Activated naive CD4-positive, alpha-beta T cell treated with anti-CD3 and anti-CD28 coated beads for 36 hours (primary cell): ENCODE measurements around the gene PDPK1. TPM values are rescaled to one million over a fixed set of nuclear protein-coding genes. Genes with fewer than 3 reads are reported as not detected.
"Not testable (repeated sequence)": the region's sequence is repeated elsewhere in the genome, so short reads cannot be mapped to it uniquely, and the experiment has no call there.

ENCODE experiments used
- CTCF ChIA-PET: fragments of 350-600 bp; sonication (Branson Sonifier 250); formaldehyde crosslinking; loops from one replicate; lab custom pipeline; 2021; ENCODE audit warnings: antibody characterized with exemption; lab: Charles Lee
- DNase-seq: peaks from one replicate; pipeline ENCODE4 v3.0.0-alpha.2; 2020
- H3K27ac Mint-ChIP-seq: one replicate; pipeline ENCODE4 v1.8.0; 2021; ENCODE audit warnings: mild to moderate bottlenecking, mixed read lengths
- H3K27me3 Mint-ChIP-seq: one replicate; pipeline ENCODE4 v1.8.0; 2021; ENCODE audit warnings: low read depth, mixed read lengths
- H3K36me3 Mint-ChIP-seq: one replicate; pipeline ENCODE4 v1.8.0; 2021; ENCODE audit warnings: low read depth, mixed read lengths
- H3K4me1 Mint-ChIP-seq: one replicate; pipeline ENCODE4 v1.8.0; 2021; ENCODE audit warnings: low read depth, mixed read lengths
- H3K4me3 Mint-ChIP-seq: one replicate; pipeline ENCODE4 v1.8.0; 2021; ENCODE audit warnings: mild to moderate bottlenecking, moderate library complexity, mixed read lengths
- H3K9me3 Mint-ChIP-seq: one replicate; pipeline ENCODE4 v1.8.0; 2021; ENCODE audit warnings: mixed read lengths
- intact Hi-C: fragments of 100-400 bp; cut with micrococcal nuclease; formaldehyde crosslinking; loops from one replicate; pipeline ENCODE4 v1.15.1; 2023
- total RNA-seq, 2 experiments: library from RNA; stranded (reverse); gene quantifications; one replicate each; pipeline ENCODE4 v1.2.3, GENCODE V29; 2021

Gene PDPK1
- total RNA-seq, 2 experiments from 2014 or later: 26.6 to 27.8 TPM

- H3K9me3 Mint-ChIP-seq, intact Hi-C loops, H3K27ac Mint-ChIP-seq, H3K4me1 Mint-ChIP-seq, H3K27me3 Mint-ChIP-seq, H3K36me3 Mint-ChIP-seq, H3K4me3 Mint-ChIP-seq, CTCF ChIA-PET, DNase-seq: not testable (repeated sequence)
These were observed 30.8 kb downstream of the PDPK1 start for GRCh38 chr16:2568573-2568972.

- H3K4me1 Mint-ChIP-seq, CTCF ChIA-PET, H3K27me3 Mint-ChIP-seq, intact Hi-C loops, H3K36me3 Mint-ChIP-seq, DNase-seq, H3K4me3 Mint-ChIP-seq, H3K27ac Mint-ChIP-seq, H3K9me3 Mint-ChIP-seq: not testable (repeated sequence)
These were observed 34.9 kb downstream of the PDPK1 start for GRCh38 chr16:2572704-2573103.

- H3K27ac Mint-ChIP-seq, H3K27me3 Mint-ChIP-seq, H3K4me1 Mint-ChIP-seq, DNase-seq, H3K36me3 Mint-ChIP-seq, CTCF ChIA-PET, intact Hi-C loops, H3K9me3 Mint-ChIP-seq, H3K4me3 Mint-ChIP-seq: not testable (repeated sequence)
These were observed 38.0 kb downstream of the PDPK1 start for GRCh38 chr16:2575839-2576238.

- CTCF ChIA-PET, intact Hi-C loops, H3K4me3 Mint-ChIP-seq, DNase-seq, H3K36me3 Mint-ChIP-seq, H3K27me3 Mint-ChIP-seq, H3K27ac Mint-ChIP-seq, H3K4me1 Mint-ChIP-seq, H3K9me3 Mint-ChIP-seq: not testable (repeated sequence)
These were observed 39.2 kb downstream of the PDPK1 start for GRCh38 chr16:2577044-2577443.

GRCh38 chr16:2578905-2579304 lies 41.1 kb downstream of the PDPK1 start:
- intact Hi-C loops, DNase-seq, H3K4me1 Mint-ChIP-seq, H3K27me3 Mint-ChIP-seq, CTCF ChIA-PET, H3K36me3 Mint-ChIP-seq, H3K9me3 Mint-ChIP-seq, H3K27ac Mint-ChIP-seq, H3K4me3 Mint-ChIP-seq: not testable (repeated sequence)

- H3K36me3 Mint-ChIP-seq, H3K4me3 Mint-ChIP-seq, CTCF ChIA-PET, intact Hi-C loops, H3K27ac Mint-ChIP-seq, H3K9me3 Mint-ChIP-seq, H3K4me1 Mint-ChIP-seq, H3K27me3 Mint-ChIP-seq, DNase-seq: not testable (repeated sequence)
These were observed 42.3 kb downstream of the PDPK1 start for GRCh38 chr16:2580143-2580542.

- H3K4me1 Mint-ChIP-seq, H3K27ac Mint-ChIP-seq, intact Hi-C loops, H3K4me3 Mint-ChIP-seq, H3K36me3 Mint-ChIP-seq, CTCF ChIA-PET, DNase-seq, H3K9me3 Mint-ChIP-seq, H3K27me3 Mint-ChIP-seq: not testable (repeated sequence)
These were observed 43.0 kb downstream of the PDPK1 start for GRCh38 chr16:2580818-2581217.

GRCh38 chr16:2584729-2585650 lies 47.2 kb downstream of the PDPK1 start:
- Mint-ChIP-seq H3K4me1 (peaks cover under 1% of the 10 kb centered on the region), H3K27me3 (no peaks in the 10 kb centered on the region), H3K36me3 (peaks cover 16% of the 10 kb centered on the region), H3K27ac (no peak overlapping the region), H3K9me3 (no peaks in the 10 kb centered on the region), H3K4me3 (no peak overlapping the region)
- DNase-seq: no peak
- intact Hi-C loops: no loop called here
- CTCF ChIA-PET: no interaction called here

GRCh38 chr16:2585651-2586081 lies 47.8 kb downstream of the PDPK1 start:
- Mint-ChIP-seq H3K27me3 (no peaks in the 10 kb centered on the region), H3K4me1 (peaks cover 6% of the 10 kb centered on the region), H3K36me3 (peaks cover 20% of the 10 kb centered on the region), H3K4me3 (no peak overlapping the region), H3K27ac (no peak overlapping the region), H3K9me3 (no peaks in the 10 kb centered on the region)
- CTCF ChIA-PET: no interaction called here
- intact Hi-C loops: no loop called here
- DNase-seq: no peak

GRCh38 chr16:2586241-2586640 lies 48.4 kb downstream of the PDPK1 start:
- Mint-ChIP-seq H3K27ac (no peak overlapping the region), H3K4me1 (peaks cover 6% of the 10 kb centered on the region), H3K36me3 (peaks cover 20% of the 10 kb centered on the region), H3K9me3 (no peaks in the 10 kb centered on the region), H3K27me3 (no peaks in the 10 kb centered on the region), H3K4me3 (no peak overlapping the region)
- DNase-seq: no peak
- CTCF ChIA-PET: no interaction called here
- intact Hi-C loops: no loop called here

- peaks cover 21% of the 10 kb centered on the region for H3K36me3 Mint-ChIP-seq
- no peaks in the 10 kb centered on the region for H3K27me3 Mint-ChIP-seq
- peaks cover 8% of the 10 kb centered on the region for H3K4me1 Mint-ChIP-seq
- CTCF ChIA-PET: no interaction called here
- intact Hi-C loops: no loop called here
- H3K27ac Mint-ChIP-seq: no peak overlapping the region
- no peak overlapping the region for H3K4me3 Mint-ChIP-seq
- DNase-seq: no peak
- no peaks in the 10 kb centered on the region for H3K9me3 Mint-ChIP-seq
These were observed 49.2 kb downstream of the PDPK1 start for GRCh38 chr16:2586901-2587480.

- no peak overlapping the region for H3K27ac Mint-ChIP-seq
- no peak for DNase-seq
- intact Hi-C loops: no loop called here
- H3K4me1 Mint-ChIP-seq: peaks cover 17% of the 10 kb centered on the region
- CTCF ChIA-PET: no interaction called here
- H3K27me3 Mint-ChIP-seq: no peaks in the 10 kb centered on the region
- peaks cover 23% of the 10 kb centered on the region for H3K36me3 Mint-ChIP-seq
- no peak overlapping the region for H3K4me3 Mint-ChIP-seq
- no peaks in the 10 kb centered on the region for H3K9me3 Mint-ChIP-seq
These were observed 50.2 kb downstream of the PDPK1 start for GRCh38 chr16:2587891-2588565.
